ENCODE results near the gene AKAP10. TPM values are rescaled to one million over a fixed set of nuclear protein-coding genes. Genes with fewer than 3 reads are reported as not detected.
"Not testable (repeated sequence)": the region's sequence is repeated elsewhere in the genome, so short reads cannot be mapped to it uniquely, and the experiment has no call there.

The AKAP10 gene
- total RNA-seq, 4 donors from 2014 or later = 16.9 to 26.7 (median 21.3) TPM

- Histone ChIP-seq H3K27ac (no peak overlapping the region), H3K4me3 (no peak overlapping the region), H3K27me3 (no peaks in the 10 kb centered on the region), H3K36me3 (no peaks in the 10 kb centered on the region), H3K9me3 (no peaks in the 10 kb centered on the region), H3K4me1 (no peaks in the 10 kb centered on the region)
- TF ChIP-seq EP300 (IDR thresholded peaks at IDR 0.05) (no peak), POLR2AphosphoS5 (IDR thresholded peaks at IDR 0.05) (no peak), CTCF (IDR thresholded peaks at IDR 0.05) (no peak), POLR2A (IDR thresholded peaks at IDR 0.05) (no peak)
- DNase-seq (ENCODE audit: low spot score in 2 of 2) = no peak
- WGBS = 82% methylated on average over 3 of the region's 3 CpGs
These were observed 104.3 kb downstream of the AKAP10 start for GRCh38 chr17:19873346-19873745.

GRCh38 chr17:19868079-19868395 is 109.6 kb downstream of the AKAP10 start:
- H3K9me3 ChIP-seq = no peaks in the 10 kb centered on the region
- H3K4me1 ChIP-seq = peaks cover 19% of the 10 kb centered on the region
- no peaks in the 10 kb centered on the region for H3K36me3 ChIP-seq
- peak overlapping the region; percentile 85 for H3K27ac ChIP-seq
- peak overlapping the region; percentile 94 for H3K4me3 ChIP-seq
- DNase-seq (ENCODE audit: low spot score in 2 of 2) = peak in 1 of 2 donors; percentile 66
- 56% methylated on average over 9 of the region's 23 CpGs for WGBS
- no peaks in the 10 kb centered on the region for H3K27me3 ChIP-seq
- TF ChIP-seq EP300 (IDR thresholded peaks at IDR 0.05) (no peak), POLR2AphosphoS5 (IDR thresholded peaks at IDR 0.05) (peak in 1 of 3 donors; percentile 0)

- H3K36me3 ChIP-seq = peaks cover 5% of the 10 kb centered on the region
- no peaks in the 10 kb centered on the region for H3K27me3 ChIP-seq
- peaks cover 19% of the 10 kb centered on the region for H3K4me1 ChIP-seq
- DNase-seq (ENCODE audit: low spot score in 2 of 2) = no peak
- TF ChIP-seq EP300 (IDR thresholded peaks at IDR 0.05) (no peak), POLR2A (IDR thresholded peaks at IDR 0.05) (peak; percentile 63 to 75), POLR2AphosphoS5 (IDR thresholded peaks at IDR 0.05) (peak in 1 of 3 donors; percentile 1), CTCF (IDR thresholded peaks at IDR 0.05) (no peak)
- under 1% methylated on average over 50 of the region's 111 CpGs for WGBS
- H3K27ac ChIP-seq = peak within 1 kb of the TSS; percentile 85
- no peaks in the 10 kb centered on the region for H3K9me3 ChIP-seq
- H3K4me3 ChIP-seq = peak within 1 kb of the TSS; percentile 94
These were observed 110.1 kb downstream of the AKAP10 start, which contains the start of gene ULK2 for GRCh38 chr17:19867329-19868078. ULK2 (minus strand) TSS chr17:19867936; CDS start chr17:19867417, 519 bp downstream.

GRCh38 chr17:19867079-19867328 is 110.6 kb downstream of the AKAP10 start:
- 5% methylated on average over 8 of the region's 27 CpGs for WGBS
- peak in 1 of 2 donors; percentile 81 for DNase-seq (ENCODE audit: low spot score in 2 of 2)
- peak in 1 of 2 donors; percentile 19 for TF ChIP-seq CTCF (IDR thresholded peaks at IDR 0.05)
- peak in 1 of 3 donors; percentile 17 for TF ChIP-seq POLR2AphosphoS5 (IDR thresholded peaks at IDR 0.05)
- no peak for TF ChIP-seq POLR2A (IDR thresholded peaks at IDR 0.05)

GRCh38 chr17:19865021-19865420 is 112.6 kb downstream of the AKAP10 start:
- H3K9me3 ChIP-seq = no peaks in the 10 kb centered on the region
- H3K27ac ChIP-seq = no peak overlapping the region
- H3K4me1 ChIP-seq = peaks cover 19% of the 10 kb centered on the region
- H3K27me3 ChIP-seq = no peaks in the 10 kb centered on the region
- DNase-seq (ENCODE audit: low spot score in 2 of 2) = no peak
- 83% methylated on average over 3 of the region's 3 CpGs for WGBS
- no peak overlapping the region for H3K4me3 ChIP-seq
- no peak for TF ChIP-seq CTCF (IDR thresholded peaks at IDR 0.05)
- TF ChIP-seq EP300 (IDR thresholded peaks at IDR 0.05) = no peak
- no peak for TF ChIP-seq POLR2A (IDR thresholded peaks at IDR 0.05)
- no peak for TF ChIP-seq POLR2AphosphoS5 (IDR thresholded peaks at IDR 0.05)
- peaks cover 21% of the 10 kb centered on the region for H3K36me3 ChIP-seq

More at GRCh38 chr17:19867079-19867328, 110.6 kb downstream of the AKAP10 start:
- Histone ChIP-seq H3K4me1 (peaks cover 19% of the 10 kb centered on the region), H3K9me3 (no peaks in the 10 kb centered on the region), H3K36me3 (peaks cover 10% of the 10 kb centered on the region), H3K27me3 (no peaks in the 10 kb centered on the region), H3K27ac (peak overlapping the region; percentile 85), H3K4me3 (peak overlapping the region; percentile 94)

GRCh38 chr17:19860647-19861177 is 116.9 kb downstream of the AKAP10 start:
- H3K36me3 ChIP-seq = peaks cover 39% of the 10 kb centered on the region
- not testable (repeated sequence) for H3K4me1 ChIP-seq; H3K27me3 ChIP-seq; DNase-seq (ENCODE audit: low spot score in 2 of 2); H3K4me3 ChIP-seq; H3K9me3 ChIP-seq; H3K27ac ChIP-seq
- WGBS = 89% methylated on average over 9 of the region's 9 CpGs

Data from suprapubic skin (tissue), 4 donors.